ENCODE data around the gene MATR3.
"Not testable (repeated sequence)": the region's sequence is repeated elsewhere in the genome, so short reads cannot be mapped to it uniquely, and the experiment has no call there.

DNA sequence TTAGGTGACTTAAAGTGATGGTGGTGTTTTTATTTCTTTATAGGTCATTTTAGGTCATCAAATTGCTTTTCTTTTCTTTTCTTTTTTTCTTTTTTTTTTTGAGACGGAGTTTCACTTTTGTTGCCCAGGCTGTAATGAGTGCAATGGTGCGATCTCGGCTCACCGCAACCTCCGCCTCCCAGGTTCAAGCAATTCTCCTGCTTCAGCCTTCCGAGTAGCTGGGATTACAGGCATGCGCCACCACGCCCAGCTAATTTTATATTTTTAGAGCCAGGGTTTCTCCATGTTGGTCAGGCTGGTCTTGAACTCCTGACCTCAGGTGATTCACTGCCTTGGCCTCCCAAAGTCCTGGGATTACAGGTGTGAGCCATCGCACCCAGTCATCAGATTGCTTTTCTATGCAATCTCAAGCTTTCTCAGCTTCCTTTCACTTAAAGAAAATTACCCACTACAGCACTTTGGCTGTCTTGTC, 17.2 kb downstream of the MATR3 start:
- TF ChIP-seq, protein P1, sequence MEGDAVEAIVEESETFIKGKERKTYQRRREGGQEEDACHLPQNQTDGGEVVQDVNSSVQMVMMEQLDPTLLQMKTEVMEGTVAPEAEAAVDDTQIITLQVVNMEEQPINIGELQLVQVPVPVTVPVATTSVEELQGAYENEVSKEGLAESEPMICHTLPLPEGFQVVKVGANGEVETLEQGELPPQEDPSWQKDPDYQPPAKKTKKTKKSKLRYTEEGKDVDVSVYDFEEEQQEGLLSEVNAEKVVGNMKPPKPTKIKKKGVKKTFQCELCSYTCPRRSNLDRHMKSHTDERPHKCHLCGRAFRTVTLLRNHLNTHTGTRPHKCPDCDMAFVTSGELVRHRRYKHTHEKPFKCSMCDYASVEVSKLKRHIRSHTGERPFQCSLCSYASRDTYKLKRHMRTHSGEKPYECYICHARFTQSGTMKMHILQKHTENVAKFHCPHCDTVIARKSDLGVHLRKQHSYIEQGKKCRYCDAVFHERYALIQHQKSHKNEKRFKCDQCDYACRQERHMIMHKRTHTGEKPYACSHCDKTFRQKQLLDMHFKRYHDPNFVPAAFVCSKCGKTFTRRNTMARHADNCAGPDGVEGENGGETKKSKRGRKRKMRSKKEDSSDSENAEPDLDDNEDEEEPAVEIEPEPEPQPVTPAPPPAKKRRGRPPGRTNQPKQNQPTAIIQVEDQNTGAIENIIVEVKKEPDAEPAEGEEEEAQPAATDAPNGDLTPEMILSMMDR (IDR thresholded peaks at IDR 0.05) = not testable (repeated sequence)
- TF ChIP-seq REST (IDR thresholded peaks at IDR 0.05; ENCODE audit: insufficient read depth in 1 of 2, low read depth in 2 of 2, low read length in 1 of 2) = not testable (repeated sequence)

Data from Panc1 (cell line).